ENCODE measurements around the gene PRKCH.

PRKCH gene

DNA sequence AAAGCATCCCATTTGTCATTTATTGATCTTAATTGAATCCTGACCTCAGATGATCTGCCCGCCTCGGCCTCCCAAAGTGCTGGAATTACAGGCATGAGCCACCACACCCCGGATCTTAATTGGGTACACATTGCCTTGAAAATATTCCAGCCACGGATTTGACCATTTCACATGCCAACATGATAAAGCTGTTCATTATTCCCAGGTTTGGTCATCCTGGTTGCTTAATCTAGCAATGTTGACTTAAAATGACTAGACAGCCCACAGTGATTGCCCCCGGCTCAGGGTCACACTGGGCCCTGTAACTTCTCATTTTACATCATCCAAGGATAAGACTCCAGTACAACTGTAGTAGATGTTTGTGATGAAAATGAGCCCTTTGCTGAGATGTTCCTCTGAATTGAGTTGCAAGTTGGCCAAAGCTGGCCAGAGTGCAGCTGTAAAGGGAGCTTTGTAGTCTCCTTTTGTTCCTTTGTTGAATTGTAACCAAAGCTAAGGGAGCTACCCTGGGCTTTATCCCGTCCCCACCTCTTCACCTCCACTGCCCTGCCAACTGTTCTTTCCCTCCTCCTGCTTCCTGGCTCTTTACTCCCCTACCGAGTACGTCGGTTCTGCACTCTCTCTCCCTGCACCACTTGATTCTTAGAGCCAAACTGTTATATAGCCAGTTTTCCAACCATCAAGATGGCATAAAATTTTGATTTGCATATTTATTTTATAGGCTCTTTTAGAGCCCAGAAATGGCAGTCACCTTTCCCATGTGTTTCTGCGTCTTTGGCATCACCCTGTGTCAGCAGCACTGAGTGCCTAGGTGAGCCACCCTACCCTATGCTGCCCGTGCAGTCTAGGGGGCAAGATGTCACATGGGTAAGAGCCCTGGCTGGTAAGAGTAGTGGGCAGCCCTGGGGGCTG, 232.6 kb downstream of the PRKCH start:
- no peak for DNase-seq (ENCODE audit: low spot score)

DNA sequence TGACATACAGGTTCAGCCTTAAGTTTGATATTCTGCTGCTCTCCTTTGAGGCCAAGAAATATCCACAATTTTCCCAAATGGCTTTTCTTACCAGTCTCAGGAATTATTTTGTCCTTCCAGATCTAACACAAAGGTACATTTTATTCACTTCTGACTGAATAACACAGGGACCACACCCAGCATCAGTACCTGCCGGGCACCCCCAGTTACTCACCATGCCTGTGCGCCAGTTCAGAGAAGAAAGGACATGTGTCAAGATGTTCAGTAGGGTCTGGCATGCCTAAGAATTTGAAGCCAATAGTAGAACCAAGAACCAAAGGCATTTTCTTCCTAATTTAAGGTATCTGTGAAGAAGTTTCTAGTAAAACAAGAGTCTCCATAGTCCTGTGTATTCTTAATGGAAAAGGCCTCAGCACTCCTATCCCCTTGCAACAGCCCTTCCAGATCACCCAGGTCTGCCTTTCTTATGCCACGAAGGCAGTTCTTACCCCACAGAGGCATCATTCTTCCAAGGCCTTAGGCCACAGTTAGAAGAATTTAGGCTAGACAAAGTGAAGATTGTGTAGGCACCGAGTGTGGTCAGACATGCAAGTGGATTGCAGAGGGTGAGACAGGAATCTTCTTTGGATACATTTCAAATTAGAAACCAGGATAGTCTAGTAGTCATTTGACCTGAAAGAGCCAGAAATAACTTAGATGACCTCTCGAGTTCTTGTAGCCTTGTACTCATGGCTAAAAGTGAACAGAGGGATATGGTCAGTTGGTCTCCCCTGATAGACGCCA, 233.9 kb downstream of the PRKCH start:
- DNase-seq (ENCODE audit: low spot score), result no peak

DNA sequence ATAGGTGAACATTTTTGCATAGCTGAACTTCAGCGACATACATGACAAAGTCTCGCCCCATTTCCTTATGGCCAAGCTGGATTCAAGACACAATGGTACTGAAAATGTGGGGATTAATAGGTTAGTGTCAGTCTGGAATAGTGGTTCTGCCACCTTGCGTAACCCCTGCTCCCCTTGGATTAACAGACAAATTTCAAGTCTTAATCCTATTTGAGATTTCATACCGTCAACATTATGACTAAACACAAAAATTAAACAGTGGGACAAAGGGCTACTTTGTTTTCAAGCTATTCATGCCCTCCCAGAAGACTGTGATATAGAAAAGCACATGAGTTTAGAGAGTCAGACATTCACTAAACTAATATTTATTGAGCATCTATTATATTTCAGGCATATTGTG, 235.1 kb downstream of the PRKCH start:
- DNase-seq (ENCODE audit: low spot score), result no peak

DNA sequence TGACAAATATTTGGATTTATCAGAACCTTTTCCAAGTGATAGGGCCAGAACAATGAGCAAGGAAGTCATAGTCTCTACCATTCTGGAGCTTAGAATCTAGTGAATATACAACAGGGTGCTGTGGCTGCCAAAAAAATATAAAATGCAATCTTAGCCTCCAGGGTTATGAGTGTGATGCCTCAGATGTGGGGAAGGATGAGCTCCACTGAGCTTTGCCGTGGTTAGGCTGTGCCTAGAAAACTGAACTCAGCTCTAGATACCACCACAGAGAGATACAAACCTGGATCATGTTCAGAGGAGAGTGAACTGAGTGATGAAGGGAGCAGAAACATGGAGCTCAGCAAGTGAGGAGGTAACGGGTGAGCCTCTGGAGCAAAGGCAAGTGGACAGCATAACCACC, 235.9 kb downstream of the PRKCH start:
- no peak for DNase-seq (ENCODE audit: low spot score)

DNA sequence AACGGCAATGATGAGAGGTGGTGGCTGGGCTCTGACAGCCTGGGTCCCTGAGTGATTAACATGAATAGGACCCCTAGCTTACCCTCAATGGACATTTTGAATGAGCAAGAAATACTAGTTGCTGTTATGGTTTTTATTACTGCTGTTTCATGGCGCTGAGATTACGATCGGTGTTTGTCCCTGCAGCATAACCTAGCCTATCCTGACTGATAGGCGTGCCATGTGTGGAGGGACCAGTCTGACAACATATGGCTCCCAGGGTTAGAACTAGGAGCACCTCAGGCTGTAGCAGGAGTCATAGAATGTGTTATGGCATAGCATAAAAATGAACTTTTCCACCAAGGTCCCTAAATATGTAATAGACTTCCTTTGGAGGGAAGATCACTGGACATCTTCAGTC, 236.5 kb downstream of the PRKCH start:
- no peak for DNase-seq (ENCODE audit: low spot score)

DNA sequence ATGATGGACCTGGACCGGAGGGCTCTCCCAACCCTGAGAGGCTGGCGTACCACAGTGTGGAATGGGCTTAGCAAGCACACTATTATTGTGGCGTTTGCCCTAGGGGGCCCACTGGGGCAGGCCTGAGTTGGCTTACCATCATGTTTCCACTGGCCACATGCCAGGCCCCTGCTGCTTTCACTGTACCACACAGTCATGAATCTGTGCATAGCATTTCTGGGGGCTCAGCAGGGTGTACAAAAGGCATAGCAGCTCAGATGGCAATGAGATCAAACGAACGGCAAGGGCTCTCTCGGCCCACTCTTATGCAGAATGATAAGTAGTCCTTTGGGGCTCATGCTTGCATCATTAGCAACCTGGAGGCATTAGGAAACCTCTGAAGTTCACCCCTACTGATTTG, 236.9 kb downstream of the PRKCH start:
- DNase-seq (ENCODE audit: low spot score), result no peak

DNA sequence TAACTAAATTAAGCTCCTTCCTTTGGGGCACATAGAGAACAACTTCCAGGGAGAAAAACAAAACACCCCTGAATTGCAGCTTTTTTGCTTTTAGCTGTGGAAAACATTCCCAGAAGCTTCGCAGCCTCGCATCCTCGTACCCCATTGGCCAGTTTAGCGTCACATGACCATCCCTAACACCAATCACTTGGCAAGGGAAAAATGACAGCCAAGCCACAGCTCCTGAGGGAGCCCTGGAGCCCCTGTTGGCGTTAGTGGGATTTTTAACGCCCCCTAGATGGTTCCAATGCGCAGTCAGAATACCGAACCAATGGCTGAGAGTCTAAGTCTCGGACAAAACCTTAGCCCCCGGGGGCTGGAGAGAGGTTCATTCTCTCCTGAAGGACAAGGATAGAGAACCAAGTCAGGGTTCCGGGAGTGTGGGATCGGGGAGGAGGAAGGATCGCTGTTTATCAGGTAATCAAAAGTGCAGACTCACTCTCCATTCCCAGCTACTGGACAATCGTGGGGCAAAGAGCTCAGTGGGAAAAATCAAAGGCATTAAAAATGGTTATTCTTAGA, 238.3 kb downstream of the PRKCH start:
- no peak for DNase-seq (ENCODE audit: low spot score)

DNA sequence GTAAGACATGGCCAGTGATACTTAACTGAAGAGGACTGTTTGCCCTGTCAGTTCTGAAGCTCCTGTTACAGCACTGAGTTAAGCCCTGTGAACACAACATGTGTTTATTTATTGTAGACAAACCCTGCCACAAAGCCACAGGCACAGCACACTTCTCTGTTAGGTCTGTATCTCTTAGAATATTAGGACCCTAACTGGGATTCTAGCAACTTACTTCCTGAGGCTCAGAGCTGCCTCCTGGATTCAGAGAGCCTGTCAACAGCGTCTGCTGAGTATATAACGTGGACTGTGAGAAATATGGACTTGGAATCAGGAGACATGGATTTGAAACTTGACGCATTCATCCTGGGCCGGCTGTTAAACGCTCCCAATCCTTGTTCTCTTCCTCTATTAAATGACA, 238.9 kb downstream of the PRKCH start:
- DNase-seq (ENCODE audit: low spot score), result no peak

DNA sequence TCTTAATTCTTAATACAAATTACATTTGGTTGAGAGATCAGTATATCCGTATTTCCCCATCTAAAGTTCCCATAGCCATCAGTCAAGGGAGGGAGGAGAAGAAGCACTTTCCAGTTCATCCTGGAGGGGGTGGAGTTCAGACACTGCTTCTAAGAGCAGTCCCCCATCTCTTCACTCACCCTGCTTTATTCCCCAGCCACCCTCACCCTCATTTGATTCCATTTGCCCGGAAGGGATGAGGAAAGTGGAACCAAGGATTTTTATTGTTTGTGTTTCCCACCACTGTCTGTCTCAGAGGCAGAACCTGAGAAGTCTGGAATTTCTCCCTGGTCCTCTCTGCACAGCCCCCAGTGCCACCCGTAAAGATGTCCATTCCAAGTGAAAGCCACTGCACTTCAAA, 239.7 kb downstream of the PRKCH start:
- DNase-seq (ENCODE audit: low spot score), result no peak

DNA sequence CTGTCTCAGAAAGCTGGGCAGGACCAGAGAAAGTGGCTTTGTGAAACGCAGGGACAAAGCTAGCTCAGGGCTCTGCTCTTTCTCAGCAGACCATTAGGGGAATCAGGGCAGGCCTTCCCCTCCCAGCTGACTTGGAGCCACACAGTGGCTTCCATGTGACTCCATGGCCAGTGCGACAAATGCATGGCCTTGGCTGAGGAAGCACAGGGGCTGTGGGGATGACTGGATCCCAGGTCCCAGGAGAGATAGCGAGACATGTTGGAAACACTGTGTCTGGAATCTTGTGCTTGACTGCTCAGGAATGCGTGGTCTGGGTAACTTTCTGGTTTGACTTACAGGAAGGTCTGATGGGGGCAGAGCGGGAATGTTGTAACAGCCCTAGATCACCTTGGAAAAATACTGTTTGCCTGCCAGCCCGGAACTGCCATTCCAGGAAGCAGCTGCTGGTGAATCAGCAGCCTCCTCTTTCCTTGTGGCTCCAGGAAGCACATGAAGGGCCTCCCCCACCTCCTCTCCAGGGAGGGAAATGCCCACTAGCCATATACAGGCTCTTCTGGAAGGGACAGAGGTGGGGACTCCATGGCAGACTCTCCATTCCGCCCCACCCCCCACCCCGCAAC, 240.4 kb downstream of the PRKCH start:
- DNase-seq (ENCODE audit: low spot score), result no peak

DNA sequence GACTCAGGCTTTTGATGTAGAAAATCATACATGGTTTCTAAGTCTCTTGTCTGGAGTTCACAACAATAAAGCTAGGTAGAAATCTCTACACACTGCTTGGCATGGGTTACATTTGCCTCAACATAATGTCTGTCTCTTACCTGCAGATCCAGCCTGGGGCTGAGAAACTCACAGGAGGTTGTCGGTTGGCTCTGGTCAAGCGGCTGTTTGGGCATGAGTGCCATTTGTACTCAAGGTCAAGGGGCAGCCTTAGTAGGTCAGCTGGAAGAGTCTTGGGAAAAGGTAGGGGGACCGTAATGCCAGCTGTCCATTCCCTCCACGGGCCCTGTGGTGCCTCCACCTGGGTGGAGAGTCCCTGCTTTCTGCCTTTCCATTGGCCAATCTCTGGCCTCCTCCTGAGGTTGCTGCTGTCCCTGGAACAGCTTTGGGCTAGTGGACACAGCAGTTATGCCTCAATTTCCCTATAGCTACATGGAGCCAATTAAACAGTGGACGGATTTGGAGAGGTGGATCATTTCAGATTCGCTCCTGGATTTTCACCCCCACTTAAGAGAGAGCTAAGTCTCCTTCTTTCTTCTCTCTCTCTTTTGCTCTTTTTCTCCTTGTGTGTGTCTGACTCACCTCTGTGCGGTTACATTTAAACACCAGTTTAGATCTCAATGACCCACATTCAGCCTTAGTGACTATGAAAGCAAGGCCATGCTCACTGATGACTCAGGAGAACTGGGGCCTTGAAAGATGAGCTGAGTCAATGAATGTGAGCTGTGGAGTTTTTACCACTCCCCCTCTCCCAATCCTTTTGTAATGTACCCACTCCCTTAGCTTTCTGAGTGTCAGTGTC, 241.2 kb downstream of the PRKCH start:
- no peak for DNase-seq (ENCODE audit: low spot score)

DNA sequence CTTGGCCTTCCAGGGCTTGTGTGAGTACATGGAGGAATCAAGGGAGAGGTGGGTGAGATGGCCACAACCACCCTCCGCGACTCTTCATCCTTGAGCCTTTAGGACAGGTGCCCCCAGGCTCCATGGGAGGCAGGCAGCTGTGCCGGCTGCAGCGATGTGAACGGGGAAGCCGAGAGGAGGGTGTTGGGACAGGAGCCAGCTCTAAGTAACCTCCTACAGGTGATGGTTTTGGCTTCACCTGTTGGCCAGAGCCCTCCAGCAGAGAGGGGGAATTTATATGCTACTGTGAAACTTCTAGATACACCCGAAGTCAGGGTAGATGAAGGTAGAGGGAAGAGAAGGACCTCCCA, 241.8 kb downstream of the PRKCH start:
- no peak for DNase-seq (ENCODE audit: low spot score)

DNA sequence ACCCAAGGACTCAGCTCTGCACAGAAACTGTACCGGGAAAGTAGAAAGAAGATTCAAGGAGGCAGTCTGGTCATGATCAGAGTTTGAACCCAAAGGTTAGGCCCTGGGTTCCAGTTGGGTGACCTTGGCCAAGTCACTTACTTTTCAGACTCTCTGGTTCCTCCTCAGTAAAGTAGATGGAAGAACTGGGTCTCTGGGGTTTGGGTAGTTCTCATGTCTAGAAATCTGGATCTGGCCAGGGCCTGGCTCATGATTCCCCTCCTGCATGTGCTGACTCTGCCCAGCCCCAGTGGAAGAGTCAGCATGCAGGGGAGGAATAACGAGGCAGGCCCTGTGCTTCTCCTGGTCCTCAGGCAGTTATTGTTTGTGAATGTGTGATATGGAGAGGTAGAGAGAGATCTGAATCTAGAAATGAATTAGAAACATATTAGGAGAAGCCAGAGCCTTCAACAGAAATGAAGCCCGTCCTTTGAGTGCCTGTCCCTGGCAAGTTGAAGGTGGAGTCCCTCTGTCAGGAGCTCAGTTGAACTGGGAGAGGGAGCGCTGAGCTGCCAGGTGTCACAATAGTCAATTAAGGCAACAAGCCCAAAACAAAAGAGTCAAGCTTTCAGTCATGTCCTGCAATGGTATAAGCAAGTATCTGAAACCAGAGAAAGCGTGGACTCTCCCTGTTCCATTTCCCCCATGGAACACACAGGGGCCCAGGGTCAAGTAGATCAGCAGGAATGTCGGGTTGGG, 242.7 kb downstream of the PRKCH start:
- DNase-seq (ENCODE audit: low spot score), result no peak

DNA sequence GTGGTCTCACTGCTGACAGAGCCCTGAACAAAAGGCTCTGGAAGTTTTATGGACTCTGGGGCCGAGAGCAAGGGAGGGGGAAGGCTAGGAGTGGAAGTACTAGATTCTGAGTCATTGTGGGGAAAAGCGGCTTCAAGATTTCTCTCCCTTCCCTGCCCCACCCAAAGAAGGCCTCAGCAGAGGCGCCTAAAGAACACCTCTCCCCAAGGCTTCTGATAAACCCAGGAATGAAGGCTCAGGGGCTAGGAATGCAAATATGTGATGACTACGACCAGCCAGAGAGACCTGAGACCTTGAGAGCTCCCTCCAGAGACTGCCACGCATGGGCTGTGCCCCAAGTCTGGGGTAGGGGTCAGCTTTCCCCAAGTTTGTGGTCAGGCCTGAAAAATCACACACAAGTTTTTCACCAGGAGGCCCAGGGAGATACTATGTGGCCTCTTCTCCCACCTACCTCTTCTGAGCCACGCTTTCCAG, 243.3 kb downstream of the PRKCH start:
- no peak for DNase-seq (ENCODE audit: low spot score)

DNA sequence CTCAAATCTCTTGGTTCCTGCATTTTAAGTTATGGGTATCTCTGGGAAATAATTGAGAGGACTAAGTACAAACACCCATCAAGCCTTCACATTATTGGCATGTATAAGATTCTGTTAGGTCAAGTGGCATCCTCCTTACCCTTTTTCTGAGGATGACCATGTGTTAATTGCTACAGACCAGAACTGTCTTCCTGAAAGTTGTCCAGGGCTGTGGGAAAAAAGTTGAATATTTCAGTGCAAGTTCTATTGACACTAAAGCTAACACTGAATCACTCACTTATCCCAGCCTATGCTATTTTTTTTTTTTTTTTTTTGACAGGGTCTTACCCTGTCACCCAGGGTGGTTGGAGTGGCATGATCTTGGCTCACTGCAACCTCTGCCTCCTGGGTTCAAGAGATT, 243.8 kb downstream of the PRKCH start:
- no peak for DNase-seq (ENCODE audit: low spot score)

DNA sequence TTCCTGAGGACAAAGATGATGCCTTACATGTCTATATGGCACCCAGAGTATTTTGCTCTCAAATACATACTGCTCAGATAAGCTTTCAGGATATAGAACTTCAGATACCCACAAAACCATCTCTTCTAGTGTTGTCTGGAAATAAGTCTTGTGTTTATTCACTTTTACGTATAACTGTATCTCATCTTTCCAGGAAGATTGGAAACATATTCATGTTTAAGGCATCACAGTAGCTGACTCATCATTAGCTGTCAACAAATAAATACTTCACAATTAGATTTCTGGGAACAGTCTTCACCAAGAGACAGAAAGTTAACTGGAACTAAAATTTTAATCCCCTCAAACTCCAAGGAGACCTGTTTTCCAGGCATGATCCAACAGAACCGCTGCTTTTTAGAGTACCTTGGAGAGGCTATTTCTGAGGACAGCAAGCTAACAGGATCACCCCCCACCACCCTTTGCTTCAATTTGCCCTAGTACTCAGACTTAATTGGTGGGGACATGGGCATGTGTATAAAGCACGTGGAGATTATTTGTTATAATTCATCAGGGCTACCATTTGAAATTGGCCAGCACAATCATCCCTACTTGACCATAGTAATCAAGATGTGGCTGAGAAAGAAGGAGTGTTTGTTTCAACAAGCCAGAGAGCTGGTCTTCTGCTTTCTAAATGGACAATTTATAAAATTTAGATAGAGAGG, 244.6 kb downstream of the PRKCH start:
- no peak for DNase-seq (ENCODE audit: low spot score)

DNA sequence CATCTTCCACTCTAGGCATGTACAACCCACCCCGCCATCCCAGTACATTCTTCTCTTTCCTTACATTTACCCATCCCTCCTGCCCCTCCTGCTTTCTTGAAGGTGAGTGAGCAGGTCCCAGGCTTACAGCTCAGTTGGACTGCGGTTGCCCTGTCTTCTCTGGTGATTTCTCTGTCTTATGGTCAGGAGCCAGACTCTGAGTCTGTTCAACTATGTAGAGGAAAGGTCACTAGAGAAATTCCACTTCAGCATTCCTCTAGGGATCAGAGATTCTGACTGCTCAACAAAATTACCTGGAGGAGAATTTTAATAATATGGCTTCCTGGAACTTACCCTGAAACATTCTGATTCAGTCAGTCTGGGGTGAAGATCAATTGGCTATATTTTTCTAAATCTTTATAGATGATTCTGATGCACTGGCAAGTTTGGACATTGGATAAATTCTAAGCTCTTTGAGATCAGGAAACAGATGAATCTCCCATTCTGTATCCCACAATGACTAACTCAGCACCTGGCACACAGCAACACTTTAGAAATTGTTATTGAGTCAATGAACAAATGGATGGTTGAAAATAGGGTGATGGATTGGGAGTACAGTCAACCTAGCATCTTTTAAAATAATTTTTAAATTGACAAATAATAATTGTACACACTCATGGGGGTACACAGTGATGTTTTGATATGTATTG, 245.3 kb downstream of the PRKCH start:
- no peak for DNase-seq (ENCODE audit: low spot score)

DNA sequence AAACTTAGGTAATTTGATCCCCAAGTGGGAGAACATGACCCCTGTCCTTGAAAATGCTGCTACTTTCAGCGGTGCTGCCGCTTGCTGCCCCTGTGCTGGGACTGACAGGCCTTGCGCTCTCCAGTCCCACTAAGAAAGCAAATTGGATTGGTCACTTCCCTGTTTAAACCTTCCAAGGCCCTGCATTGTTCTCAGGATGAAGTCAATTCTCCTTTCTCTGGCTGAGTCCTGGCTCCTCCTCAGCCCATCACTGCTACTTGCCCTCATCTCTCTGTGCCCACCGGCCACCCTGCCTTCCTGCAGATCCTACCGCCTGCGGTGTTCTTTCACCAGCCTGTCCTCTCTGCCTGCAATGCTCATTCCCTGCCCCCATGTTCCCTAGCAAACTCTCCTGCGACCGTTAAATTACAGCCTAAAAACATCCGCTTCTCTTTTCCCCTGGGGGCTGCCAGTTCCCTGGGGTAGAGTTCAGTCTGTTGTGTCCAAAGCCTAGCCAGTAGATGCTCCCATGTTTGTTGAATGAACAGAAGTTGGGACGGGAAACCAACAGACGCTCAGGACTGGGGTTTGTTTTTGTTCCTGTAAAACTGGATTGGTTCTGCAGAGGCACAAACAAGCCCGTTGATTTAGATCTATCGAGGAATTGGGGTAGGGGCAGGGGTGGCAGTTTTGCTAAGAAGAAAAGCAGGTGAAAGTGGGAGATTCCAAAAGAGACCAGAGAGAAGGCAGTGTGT, 246.6 kb downstream of the PRKCH start:
- no peak for DNase-seq (ENCODE audit: low spot score)

DNA sequence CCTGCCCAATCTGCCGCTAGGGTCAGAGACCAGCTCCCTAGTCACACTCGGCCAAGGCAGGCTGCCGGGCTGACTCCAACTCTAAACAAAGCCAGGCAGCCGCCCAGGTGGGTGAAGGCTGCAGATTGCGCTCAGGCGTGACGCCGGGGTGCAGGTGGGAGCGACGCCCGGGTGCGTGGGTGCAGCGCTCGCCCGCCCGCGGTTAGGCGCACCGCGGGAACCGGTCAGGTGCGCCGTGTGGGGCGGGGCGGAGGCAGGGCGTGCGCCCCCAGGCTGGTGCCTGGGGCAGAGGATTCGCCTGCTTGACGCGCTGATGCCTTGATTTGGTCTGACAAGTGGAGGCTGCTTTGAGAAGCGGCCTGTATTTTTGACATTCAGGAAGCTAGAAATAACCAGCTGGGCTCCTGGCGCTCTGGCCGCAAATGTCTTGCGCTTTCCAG, 247.2 kb downstream of the PRKCH start:
- no peak for DNase-seq (ENCODE audit: low spot score)

All from left forelimb (tissue), 1 donor.